Endothelial cell (in vitro differentiated cells): ENCODE results near the gene KHDC1. TPM values are rescaled to one million over a fixed set of nuclear protein-coding genes. Genes with fewer than 3 reads are reported as not detected.

ENCODE experiments used
- DNase-seq: peaks from one replicate; pipeline ENCODE4 v3.0.0; 2021; ENCODE audit warnings: low spot score
- H3K27ac Mint-ChIP-seq: one replicate; pipeline ENCODE4 v1.8.0; 2021; ENCODE audit warnings: mixed read lengths, inconsistent platforms; ENCODE audit not compliant: unreplicated experiment
- H3K27me3 Mint-ChIP-seq: one replicate; pipeline ENCODE4 v1.8.0; 2021; ENCODE audit warnings: mild to moderate bottlenecking, moderate library complexity, mixed read lengths, inconsistent platforms; ENCODE audit not compliant: unreplicated experiment
- H3K36me3 Mint-ChIP-seq: one replicate; pipeline ENCODE4 v1.8.0; 2021; ENCODE audit warnings: mild to moderate bottlenecking, low read depth, mixed read lengths, inconsistent platforms; ENCODE audit not compliant: unreplicated experiment
- H3K4me1 Mint-ChIP-seq: one replicate; pipeline ENCODE4 v1.8.0; 2021; ENCODE audit warnings: mild to moderate bottlenecking, mixed read lengths, inconsistent platforms; ENCODE audit not compliant: unreplicated experiment
- H3K4me3 Mint-ChIP-seq: one replicate; pipeline ENCODE4 v1.8.0; 2021; ENCODE audit warnings: mild to moderate bottlenecking, mixed read lengths, inconsistent platforms; ENCODE audit not compliant: unreplicated experiment
- H3K9me3 Mint-ChIP-seq: one replicate; pipeline ENCODE4 v1.8.0; 2021; ENCODE audit warnings: mixed read lengths, inconsistent platforms; ENCODE audit not compliant: unreplicated experiment
- total RNA-seq: library from RNA; stranded (reverse); fragmentation: NEBNext Ultra II Directional; extraction: Animal tissue kit (Norgen Biotek cat#: 25700); gene quantifications from one replicate; pipeline ENCODE4 v1.2.1, GENCODE V29; 2021; ENCODE audit not compliant: unreplicated experiment
- TF ChIP-seq, protein P1 (sequence below): fragments of 200-600 bp; sonication (generic); IDR thresholded peaks from one replicate; pipeline ENCODE4 v1.5.0; 2021; ENCODE audit warnings: antibody characterized with exemption; ENCODE audit not compliant: unreplicated experiment

Gene KHDC1
- total RNA-seq, 1 donor from 2014 or later, result 2.6 TPM

GRCh38 chr6:73209117-73209516, 53.9 kb downstream of the KHDC1 start:
- Mint-ChIP-seq H3K36me3 (no peaks in the 10 kb centered on the region), H3K27ac (no peak overlapping the region), H3K4me1 (no peaks in the 10 kb centered on the region), H3K27me3 (peaks cover 2% of the 10 kb centered on the region), H3K4me3 (no peak overlapping the region), H3K9me3 (no peaks in the 10 kb centered on the region)
- TF ChIP-seq, protein P1, sequence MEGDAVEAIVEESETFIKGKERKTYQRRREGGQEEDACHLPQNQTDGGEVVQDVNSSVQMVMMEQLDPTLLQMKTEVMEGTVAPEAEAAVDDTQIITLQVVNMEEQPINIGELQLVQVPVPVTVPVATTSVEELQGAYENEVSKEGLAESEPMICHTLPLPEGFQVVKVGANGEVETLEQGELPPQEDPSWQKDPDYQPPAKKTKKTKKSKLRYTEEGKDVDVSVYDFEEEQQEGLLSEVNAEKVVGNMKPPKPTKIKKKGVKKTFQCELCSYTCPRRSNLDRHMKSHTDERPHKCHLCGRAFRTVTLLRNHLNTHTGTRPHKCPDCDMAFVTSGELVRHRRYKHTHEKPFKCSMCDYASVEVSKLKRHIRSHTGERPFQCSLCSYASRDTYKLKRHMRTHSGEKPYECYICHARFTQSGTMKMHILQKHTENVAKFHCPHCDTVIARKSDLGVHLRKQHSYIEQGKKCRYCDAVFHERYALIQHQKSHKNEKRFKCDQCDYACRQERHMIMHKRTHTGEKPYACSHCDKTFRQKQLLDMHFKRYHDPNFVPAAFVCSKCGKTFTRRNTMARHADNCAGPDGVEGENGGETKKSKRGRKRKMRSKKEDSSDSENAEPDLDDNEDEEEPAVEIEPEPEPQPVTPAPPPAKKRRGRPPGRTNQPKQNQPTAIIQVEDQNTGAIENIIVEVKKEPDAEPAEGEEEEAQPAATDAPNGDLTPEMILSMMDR, result no peak
- DNase-seq, result no peak

DNA sequence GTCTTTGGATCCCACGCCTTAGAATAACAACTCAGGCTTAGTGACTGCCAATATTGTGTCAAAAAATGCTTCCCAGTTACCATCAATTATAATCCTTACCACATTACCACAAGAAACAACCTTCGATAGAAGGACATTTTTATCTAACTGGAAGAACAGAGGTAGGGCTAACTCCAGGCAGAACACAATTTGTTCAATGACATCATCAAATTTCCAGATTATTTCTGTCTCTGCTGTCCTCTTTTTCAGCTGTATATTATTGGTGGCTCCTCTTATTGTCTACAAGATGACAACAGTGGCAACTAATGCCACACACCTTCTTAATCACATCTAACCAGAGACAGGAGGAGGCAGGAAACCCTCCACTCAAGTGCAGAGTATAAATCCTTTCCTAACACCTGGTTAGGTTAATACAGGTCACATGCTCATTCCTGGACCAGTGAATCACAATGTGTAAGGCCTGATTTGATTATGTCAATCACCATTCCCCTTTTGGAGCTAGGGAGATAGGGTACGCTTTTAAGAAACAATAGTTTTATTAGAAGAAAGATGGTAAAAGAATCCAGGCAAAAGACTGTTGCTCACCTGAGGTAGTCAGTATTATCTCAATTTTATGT, 55.7 kb downstream of the KHDC1 start:
- no peak overlapping the region for H3K27ac Mint-ChIP-seq
- no peaks in the 10 kb centered on the region for H3K9me3 Mint-ChIP-seq
- no peaks in the 10 kb centered on the region for H3K36me3 Mint-ChIP-seq
- H3K4me3 Mint-ChIP-seq, result no peak overlapping the region
- DNase-seq, result no peak
- TF ChIP-seq, protein P1, result no peak
- H3K27me3 Mint-ChIP-seq, result peaks cover 2% of the 10 kb centered on the region
- H3K4me1 Mint-ChIP-seq, result no peaks in the 10 kb centered on the region

- no peak for DNase-seq
- H3K27ac Mint-ChIP-seq, result no peak overlapping the region
- H3K36me3 Mint-ChIP-seq, result no peaks in the 10 kb centered on the region
- H3K4me1 Mint-ChIP-seq, result no peaks in the 10 kb centered on the region
- H3K4me3 Mint-ChIP-seq, result no peak overlapping the region
- TF ChIP-seq, protein P1, result no peak
- H3K9me3 Mint-ChIP-seq, result no peaks in the 10 kb centered on the region
- peaks cover 2% of the 10 kb centered on the region for H3K27me3 Mint-ChIP-seq
Measured at GRCh38 chr6:73204252-73204651, 58.7 kb downstream of the KHDC1 start.

DNA sequence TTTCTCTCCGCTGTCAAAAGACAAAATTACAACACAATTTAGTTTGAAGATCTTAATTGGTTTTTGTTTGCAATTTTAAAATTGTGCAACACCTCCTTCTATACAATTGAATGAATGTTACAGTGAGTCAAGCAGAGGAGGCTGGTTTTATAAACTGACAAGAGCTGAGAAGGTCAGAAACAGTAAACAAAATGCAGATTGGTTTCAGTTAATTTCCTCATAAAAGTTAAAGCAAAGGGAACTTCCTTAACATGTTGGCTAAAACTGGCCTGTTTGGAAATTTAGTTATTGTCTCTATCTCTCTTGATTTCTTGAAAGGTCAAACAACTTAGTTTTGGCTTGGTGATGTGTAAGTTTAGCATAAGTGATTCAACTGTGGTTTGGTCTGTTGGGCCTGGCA, 59.9 kb downstream of the KHDC1 start:
- H3K27ac Mint-ChIP-seq, result no peak overlapping the region
- no peak overlapping the region for H3K4me3 Mint-ChIP-seq
- no peaks in the 10 kb centered on the region for H3K9me3 Mint-ChIP-seq
- no peaks in the 10 kb centered on the region for H3K36me3 Mint-ChIP-seq
- no peaks in the 10 kb centered on the region for H3K4me1 Mint-ChIP-seq
- TF ChIP-seq, protein P1, result no peak
- no peak for DNase-seq
- H3K27me3 Mint-ChIP-seq, result peaks cover 2% of the 10 kb centered on the region

- no peaks in the 10 kb centered on the region for H3K27me3 Mint-ChIP-seq
- TF ChIP-seq, protein P1, result no peak
- H3K4me1 Mint-ChIP-seq, result peaks cover 6% of the 10 kb centered on the region
- H3K36me3 Mint-ChIP-seq, result no peaks in the 10 kb centered on the region
- H3K27ac Mint-ChIP-seq, result no peak overlapping the region
- no peak overlapping the region for H3K4me3 Mint-ChIP-seq
- DNase-seq, result no peak
- no peaks in the 10 kb centered on the region for H3K9me3 Mint-ChIP-seq
Measured at GRCh38 chr6:73200735-73201134, 62.3 kb downstream of the KHDC1 start.
